GM06990 (cell line): Measurements from ENCODE around the gene ASB15.

Experiments
- DNase-seq: peaks from one replicate; pipeline ENCODE4 v3.0.0-alpha.2; 2011; ENCODE audit not compliant: insufficient read length; ENCODE audit errors: extremely low read depth
- H3K27me3 ChIP-seq: replicated peaks from 2 replicates; pipeline ENCODE4 v1.6.0; 2011; ENCODE audit warnings: low read length; ENCODE audit not compliant: control insufficient read depth, insufficient read depth
- H3K36me3 ChIP-seq: 2 replicates; pipeline ENCODE4 v1.5.1; 2011; ENCODE audit warnings: low read length; ENCODE audit not compliant: control insufficient read depth, insufficient read depth
- H3K4me3 ChIP-seq: replicated peaks from 2 replicates; pipeline ENCODE4 v1.5.1; 2011; ENCODE audit warnings: low read depth, mild to moderate bottlenecking, control low read depth, low read length
- TF ChIP-seq, protein P1 (sequence below): IDR thresholded peaks from 2 replicates; pipeline ENCODE4 v1.5.1; 2011; ENCODE audit warnings: low read length, control low read depth, mild to moderate bottlenecking, inconsistent platforms; ENCODE audit not compliant: insufficient read depth, poor library complexity, severe bottlenecking

Gene ASB15

DNA sequence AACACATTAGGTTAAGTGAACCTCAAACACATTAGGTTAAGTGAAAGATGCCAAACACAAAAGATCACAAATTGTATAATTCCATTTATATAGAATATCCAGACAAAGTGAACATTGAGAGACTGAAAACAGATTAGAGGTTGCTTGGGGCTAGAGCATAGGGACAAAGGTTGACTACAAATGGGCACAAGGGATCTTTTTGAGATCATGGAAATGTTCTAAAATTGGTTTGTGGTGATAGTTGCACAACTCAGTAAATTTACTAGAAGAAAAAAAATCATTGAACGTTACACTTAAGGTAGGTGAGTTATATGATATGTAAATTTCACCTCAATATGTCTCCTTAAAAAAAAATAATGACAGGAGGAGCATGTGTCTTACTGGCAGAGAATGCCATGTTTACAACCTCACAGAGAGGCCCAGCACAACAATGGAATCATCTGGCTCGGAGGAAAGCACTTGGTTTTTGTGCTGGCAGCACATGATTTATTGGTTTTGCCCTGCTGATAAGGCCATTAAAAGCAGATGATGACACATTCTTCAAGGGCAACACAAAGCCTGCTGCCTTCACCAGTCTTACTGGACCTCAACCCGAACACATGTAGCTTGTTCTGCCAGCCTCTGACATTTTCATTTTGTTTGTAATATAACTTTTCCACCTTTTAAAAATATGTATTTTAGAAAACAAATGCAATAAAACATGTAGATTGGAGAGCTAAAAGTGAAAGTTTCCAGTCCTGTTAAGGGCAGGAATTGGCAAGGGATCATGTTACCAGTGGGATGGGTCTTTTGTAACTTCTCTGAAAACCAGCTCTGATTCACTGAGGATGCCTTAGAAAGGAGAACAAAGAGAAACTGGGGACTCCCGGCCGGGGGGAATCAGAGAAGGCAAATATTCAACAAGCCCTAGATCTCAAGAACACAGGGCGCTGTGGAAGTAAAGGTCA, 42.1 kb downstream of the ASB15 start:
- TF ChIP-seq, protein P1, sequence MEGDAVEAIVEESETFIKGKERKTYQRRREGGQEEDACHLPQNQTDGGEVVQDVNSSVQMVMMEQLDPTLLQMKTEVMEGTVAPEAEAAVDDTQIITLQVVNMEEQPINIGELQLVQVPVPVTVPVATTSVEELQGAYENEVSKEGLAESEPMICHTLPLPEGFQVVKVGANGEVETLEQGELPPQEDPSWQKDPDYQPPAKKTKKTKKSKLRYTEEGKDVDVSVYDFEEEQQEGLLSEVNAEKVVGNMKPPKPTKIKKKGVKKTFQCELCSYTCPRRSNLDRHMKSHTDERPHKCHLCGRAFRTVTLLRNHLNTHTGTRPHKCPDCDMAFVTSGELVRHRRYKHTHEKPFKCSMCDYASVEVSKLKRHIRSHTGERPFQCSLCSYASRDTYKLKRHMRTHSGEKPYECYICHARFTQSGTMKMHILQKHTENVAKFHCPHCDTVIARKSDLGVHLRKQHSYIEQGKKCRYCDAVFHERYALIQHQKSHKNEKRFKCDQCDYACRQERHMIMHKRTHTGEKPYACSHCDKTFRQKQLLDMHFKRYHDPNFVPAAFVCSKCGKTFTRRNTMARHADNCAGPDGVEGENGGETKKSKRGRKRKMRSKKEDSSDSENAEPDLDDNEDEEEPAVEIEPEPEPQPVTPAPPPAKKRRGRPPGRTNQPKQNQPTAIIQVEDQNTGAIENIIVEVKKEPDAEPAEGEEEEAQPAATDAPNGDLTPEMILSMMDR = no peak
- Histone ChIP-seq H3K36me3 (no peaks in the 10 kb centered on the region), H3K4me3 (no peak overlapping the region), H3K27me3 (no peaks in the 10 kb centered on the region)
- DNase-seq = no peak

DNA sequence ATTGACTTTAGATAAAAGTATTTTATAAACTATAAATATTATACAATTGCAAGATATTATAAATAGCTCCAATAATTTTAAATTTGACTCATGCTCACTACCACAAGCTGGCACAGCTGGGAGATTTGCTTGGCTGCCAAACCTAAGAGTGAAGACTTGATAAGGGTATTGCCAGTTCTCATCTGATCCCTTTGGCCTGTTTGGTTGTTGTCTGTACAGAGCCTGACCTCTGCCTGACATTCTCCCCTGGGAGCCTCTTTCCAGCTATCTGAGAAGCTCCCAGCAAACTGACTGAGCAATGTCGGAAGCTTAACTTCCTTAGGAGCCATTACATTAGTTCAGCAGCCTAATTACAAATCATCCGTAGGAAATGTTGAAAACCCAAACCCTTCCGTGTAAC, 43.9 kb downstream of the ASB15 start:
- TF ChIP-seq, protein P1 = no peak
- Histone ChIP-seq H3K27me3 (no peaks in the 10 kb centered on the region), H3K4me3 (no peak overlapping the region), H3K36me3 (no peaks in the 10 kb centered on the region)
- no peak for DNase-seq

DNA sequence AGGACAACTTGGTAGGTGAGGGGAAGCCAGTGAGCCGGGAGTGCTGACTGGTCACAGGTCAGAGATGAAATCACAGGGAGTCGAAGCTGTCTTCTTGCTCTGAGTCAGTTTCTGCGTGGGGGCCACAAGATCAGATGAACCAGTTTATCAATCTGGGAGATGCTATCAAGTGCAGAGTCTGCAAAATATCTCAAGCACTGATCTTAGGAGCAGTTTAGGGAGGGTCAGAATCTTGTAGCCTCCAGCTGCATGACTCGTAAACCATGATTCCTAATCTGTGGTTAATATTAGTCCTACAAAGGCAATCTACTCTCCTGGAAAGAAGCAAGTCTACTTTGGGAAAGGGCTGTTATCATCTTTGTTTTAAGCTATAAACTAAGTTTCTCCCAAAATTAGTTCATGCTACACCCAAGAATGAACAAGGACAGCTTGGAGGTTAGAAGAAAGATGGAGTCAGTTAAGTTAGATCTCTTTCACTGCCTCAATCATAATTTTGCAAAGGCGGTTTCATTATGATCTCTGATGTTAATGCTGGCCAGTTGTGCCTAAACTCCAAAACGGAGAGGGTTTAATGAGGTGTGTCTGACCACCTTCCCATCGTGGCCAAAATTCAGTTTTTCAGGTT, 45.6 kb downstream of the ASB15 start:
- Histone ChIP-seq H3K36me3 (no peaks in the 10 kb centered on the region), H3K27me3 (no peaks in the 10 kb centered on the region), H3K4me3 (no peak overlapping the region)
- no peak for DNase-seq
- TF ChIP-seq, protein P1 = no peak

DNA sequence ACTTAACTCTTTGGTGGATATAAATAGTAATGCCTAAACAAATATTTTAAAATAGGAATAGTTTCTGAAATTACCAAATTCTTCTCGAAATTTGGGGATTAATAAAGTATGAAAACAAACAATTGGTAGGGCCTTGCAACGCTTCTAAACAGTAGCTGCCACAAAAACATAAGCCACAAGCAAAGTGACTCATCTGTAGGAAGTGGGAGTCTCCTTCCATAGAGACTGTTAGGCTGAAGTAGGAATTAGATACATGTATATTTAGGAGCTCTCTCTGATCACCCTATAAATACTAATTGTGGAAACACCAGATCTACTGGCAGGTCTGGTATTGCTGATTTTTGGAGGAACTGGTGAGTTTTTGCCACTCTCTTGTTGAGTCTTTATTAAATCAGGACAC, 48.3 kb downstream of the ASB15 start:
- no peak for DNase-seq
- H3K27me3 ChIP-seq = no peaks in the 10 kb centered on the region
- H3K36me3 ChIP-seq = no peaks in the 10 kb centered on the region
- TF ChIP-seq, protein P1 = no peak
- H3K4me3 ChIP-seq = no peak overlapping the region

DNA sequence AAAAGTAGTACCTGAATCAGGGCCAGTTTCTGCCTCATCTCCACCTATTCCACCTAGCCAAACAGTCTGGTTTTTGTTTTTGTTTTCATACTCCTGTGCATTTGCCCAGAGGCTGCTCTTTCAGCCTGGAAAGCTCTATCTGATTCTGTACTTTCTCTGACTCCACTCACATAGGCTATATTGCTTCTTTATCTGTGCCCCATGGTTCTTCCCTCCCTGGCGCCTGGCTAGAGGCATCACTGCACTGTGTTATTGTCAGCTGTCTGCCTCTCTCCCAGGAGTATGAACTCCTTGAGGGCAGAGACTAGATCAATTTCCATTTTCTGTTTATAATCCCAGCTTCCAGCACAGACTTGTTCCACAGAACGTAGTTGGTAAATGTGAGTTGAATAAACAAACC, 49.0 kb downstream of the ASB15 start:
- TF ChIP-seq, protein P1 = no peak
- H3K27me3 ChIP-seq = no peaks in the 10 kb centered on the region
- DNase-seq = no peak
- H3K4me3 ChIP-seq = no peak overlapping the region
- no peaks in the 10 kb centered on the region for H3K36me3 ChIP-seq
